ENCODE data around the gene DNAAF5. TPM values are rescaled to one million over a fixed set of nuclear protein-coding genes. Genes with fewer than 3 reads are reported as not detected.

Gene DNAAF5
- total and polyA plus RNA-seq, 4 experiments from 2014 or later = 1.7 to 19.4 (median 10.3) TPM

DNA sequence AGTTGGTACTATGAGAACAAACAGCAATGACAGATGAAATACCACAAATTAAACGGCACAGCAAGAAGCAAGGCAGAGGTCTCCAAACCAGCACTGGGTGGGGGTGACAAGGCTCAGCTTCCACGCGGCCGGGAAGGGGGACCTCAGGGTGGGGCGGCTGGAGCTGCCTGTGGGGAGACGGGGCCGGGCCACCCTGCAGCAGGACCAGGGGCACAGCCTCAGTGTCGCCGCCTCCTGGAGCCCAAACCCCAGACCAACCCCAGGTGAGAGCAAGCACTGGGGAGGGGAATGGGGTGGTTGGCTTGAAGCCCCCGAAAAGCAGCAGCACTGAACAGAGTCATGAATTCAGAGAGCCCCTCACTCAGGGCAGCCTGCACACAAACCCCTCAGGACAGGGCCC lies 49.9 kb downstream of the DNAAF5 start:
- Histone ChIP-seq H3K4me3 (ENCODE audit: low read length in 2 of 2) (no peak overlapping the region), H3K9me3 (ENCODE audit: control insufficient read depth in 1 of 2, low read length in 2 of 2) (no peaks in the 10 kb centered on the region), H3K36me3 (ENCODE audit: insufficient read depth, low read length) (peaks cover 12% of the 10 kb centered on the region), H3K27ac (ENCODE audit: low read depth, low read length) (no peak overlapping the region), H3K4me1 (ENCODE audit: insufficient read depth, low read length) (no peaks in the 10 kb centered on the region), H3K27me3 (ENCODE audit: insufficient read depth, low read length) (no peaks in the 10 kb centered on the region)
- no peak overlapping the region for H3K4me3 Mint-ChIP-seq
- H3K36me3 Mint-ChIP-seq = peaks cover 16 to 21% of the 10 kb centered on the region in 2 donors
- no peaks in the 10 kb centered on the region for H3K27me3 Mint-ChIP-seq
- peaks cover 0 to 1% (median 0%) of the 10 kb centered on the region in 4 donors for H3K4me1 Mint-ChIP-seq
- no peaks in the 10 kb centered on the region for H3K9me3 Mint-ChIP-seq
- DNase-seq = no peak
- ChIA-PET POLR2A (ENCODE audit: partially characterized antibody) (no interaction called here), CTCF (ENCODE audit: partially characterized antibody) (interaction anchor here (1.0 kb wide), 1 partner anchor 448 kb away, joined by 3 read pairs; no protein-coding TSS in a partner anchor)
- no peak overlapping the region for H3K27ac Mint-ChIP-seq
- intact Hi-C loops (cut with micrococcal nuclease) = no loop called here

DNA sequence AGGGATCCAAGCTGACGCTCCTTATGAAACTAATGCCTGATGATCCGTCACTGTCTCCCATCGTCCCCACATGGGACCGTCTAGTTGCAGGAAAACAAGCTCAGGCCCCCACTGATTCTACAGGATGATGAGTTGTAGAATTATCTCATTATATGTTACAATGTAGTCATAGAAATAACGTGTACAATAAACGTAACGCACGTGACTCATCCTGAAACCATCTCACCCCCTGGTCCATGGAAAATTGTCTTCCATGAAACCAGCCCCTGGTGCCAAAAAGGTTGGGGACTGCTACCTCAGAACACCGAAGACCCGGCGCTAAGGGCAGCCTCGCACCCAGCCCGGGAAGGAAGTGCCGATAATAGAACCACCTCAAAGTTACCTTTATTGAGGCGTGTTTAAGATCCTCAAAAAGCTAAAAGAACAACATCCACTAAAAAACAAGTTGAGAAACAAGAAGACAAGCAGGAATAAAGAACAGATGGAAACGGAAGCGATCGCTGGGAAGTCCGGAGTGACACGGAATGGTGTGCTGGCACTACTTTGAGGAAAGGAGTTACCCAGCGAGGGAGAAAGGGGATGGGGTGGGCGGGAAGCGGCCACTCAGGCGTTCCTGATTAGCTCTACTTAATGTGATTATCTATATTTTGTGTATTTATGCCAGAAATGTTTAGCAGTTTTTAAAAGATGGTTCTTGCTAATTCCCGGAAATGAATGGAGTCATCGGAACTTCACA lies 50.7 kb downstream of the DNAAF5 start:
- POLR2A ChIA-PET (ENCODE audit: partially characterized antibody) = no interaction called here
- no peaks in the 10 kb centered on the region for H3K4me1 ChIP-seq (ENCODE audit: insufficient read depth, low read length)
- Mint-ChIP-seq H3K4me1 (peaks cover 0 to 1% (median 0%) of the 10 kb centered on the region in 4 donors), H3K9me3 (no peaks in the 10 kb centered on the region), H3K27ac (peak overlapping the region in 2 of 7 donors; percentile 22 to 54), H3K36me3 (peaks cover 19 to 22% of the 10 kb centered on the region in 2 donors), H3K4me3 (no peak overlapping the region), H3K27me3 (no peaks in the 10 kb centered on the region)
- no peak overlapping the region for H3K27ac ChIP-seq (ENCODE audit: low read depth, low read length)
- no peaks in the 10 kb centered on the region for H3K9me3 ChIP-seq (ENCODE audit: control insufficient read depth in 1 of 2, low read length in 2 of 2)
- intact Hi-C loops (cut with micrococcal nuclease) = no loop called here
- DNase-seq = no peak
- no peak overlapping the region for H3K4me3 ChIP-seq (ENCODE audit: low read length in 2 of 2)
- CTCF ChIA-PET (ENCODE audit: partially characterized antibody) = interaction anchor here (1.0 kb wide), 1 partner anchor 449 kb away, joined by 3 read pairs; no protein-coding TSS in a partner anchor
- H3K36me3 ChIP-seq (ENCODE audit: insufficient read depth, low read length) = peaks cover 12% of the 10 kb centered on the region
- H3K27me3 ChIP-seq (ENCODE audit: insufficient read depth, low read length) = no peaks in the 10 kb centered on the region

DNA sequence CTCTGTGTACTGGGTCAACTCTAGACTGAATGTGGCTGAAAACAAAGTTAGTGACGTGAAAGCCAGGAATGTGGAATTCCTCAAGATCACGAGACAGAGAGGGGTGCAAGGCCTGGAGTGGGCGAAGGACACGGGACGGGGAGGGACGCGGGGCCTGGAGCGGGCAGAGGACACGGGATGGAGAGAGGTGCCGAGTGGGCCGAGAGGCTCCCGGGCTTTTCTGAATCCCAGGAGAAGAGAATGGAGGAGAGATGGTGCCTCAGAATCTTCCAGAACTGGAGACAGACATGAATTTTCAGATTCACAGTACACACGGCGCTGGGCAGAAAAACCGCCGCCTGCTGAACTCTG lies 51.2 kb downstream of the DNAAF5 start:
- Histone ChIP-seq H3K4me3 (ENCODE audit: low read length in 2 of 2) (no peak overlapping the region), H3K27me3 (ENCODE audit: insufficient read depth, low read length) (no peaks in the 10 kb centered on the region), H3K36me3 (ENCODE audit: insufficient read depth, low read length) (peaks cover 12% of the 10 kb centered on the region), H3K4me1 (ENCODE audit: insufficient read depth, low read length) (no peaks in the 10 kb centered on the region), H3K9me3 (ENCODE audit: control insufficient read depth in 1 of 2, low read length in 2 of 2) (no peaks in the 10 kb centered on the region), H3K27ac (ENCODE audit: low read depth, low read length) (no peak overlapping the region)
- Mint-ChIP-seq H3K27ac (no peak overlapping the region), H3K4me3 (no peak overlapping the region), H3K4me1 (peaks cover 0 to 1% (median 0%) of the 10 kb centered on the region in 4 donors), H3K9me3 (peaks cover 0 to 1% (median 0%) of the 10 kb centered on the region in 8 donors), H3K36me3 (peaks cover 20 to 22% of the 10 kb centered on the region in 2 donors), H3K27me3 (no peaks in the 10 kb centered on the region)
- ChIA-PET CTCF (ENCODE audit: partially characterized antibody) (no interaction called here), POLR2A (ENCODE audit: partially characterized antibody) (no interaction called here)
- intact Hi-C loops (cut with micrococcal nuclease) = no loop called here
- DNase-seq = no peak

- Histone ChIP-seq H3K4me3 (ENCODE audit: low read length in 2 of 2) (no peak overlapping the region), H3K36me3 (ENCODE audit: insufficient read depth, low read length) (peaks cover 12% of the 10 kb centered on the region), H3K9me3 (ENCODE audit: control insufficient read depth in 1 of 2, low read length in 2 of 2) (no peaks in the 10 kb centered on the region), H3K27ac (ENCODE audit: low read depth, low read length) (no peak overlapping the region), H3K27me3 (ENCODE audit: insufficient read depth, low read length) (no peaks in the 10 kb centered on the region), H3K4me1 (ENCODE audit: insufficient read depth, low read length) (no peaks in the 10 kb centered on the region)
- intact Hi-C loops (cut with micrococcal nuclease) = no loop called here
- Mint-ChIP-seq H3K9me3 (peaks cover 0 to 2% (median 0%) of the 10 kb centered on the region in 8 donors), H3K27ac (no peak overlapping the region), H3K4me3 (no peak overlapping the region), H3K36me3 (peaks cover 22% of the 10 kb centered on the region in 2 donors), H3K4me1 (peaks cover 0 to 1% (median 0%) of the 10 kb centered on the region in 4 donors), H3K27me3 (no peaks in the 10 kb centered on the region)
- no peak for DNase-seq
- POLR2A ChIA-PET (ENCODE audit: partially characterized antibody) = no interaction called here
- CTCF ChIA-PET (ENCODE audit: partially characterized antibody) = no interaction called here
These were observed 51.9 kb downstream of the DNAAF5 start for GRCh38 chr7:778271-778967.

DNA sequence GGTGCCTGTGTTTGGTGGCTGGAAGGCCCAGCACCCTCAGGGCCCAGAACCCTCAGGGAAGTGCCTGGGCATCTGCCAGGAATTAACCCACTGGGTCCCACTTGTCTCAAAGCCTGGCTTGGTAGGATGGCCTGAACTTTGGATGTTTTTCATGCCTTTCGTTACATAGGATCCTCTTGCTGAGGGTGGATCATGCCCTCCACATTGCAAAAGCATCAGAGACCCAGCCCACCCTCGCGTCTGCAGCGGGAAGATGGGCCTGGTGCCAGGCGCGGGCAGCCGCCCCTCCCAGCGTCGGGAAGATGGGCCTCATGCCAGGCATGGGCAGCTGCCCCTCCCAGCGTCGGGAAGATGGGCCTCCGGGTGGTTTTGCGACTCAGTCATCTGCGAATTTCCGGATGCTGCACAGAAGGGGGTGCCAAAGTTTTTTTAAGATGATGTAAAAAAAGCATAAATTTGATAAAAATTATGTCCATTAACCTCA lies 52.5 kb downstream of the DNAAF5 start:
- ChIA-PET CTCF (ENCODE audit: partially characterized antibody) (no interaction called here), POLR2A (ENCODE audit: partially characterized antibody) (no interaction called here)
- DNase-seq = no peak
- no peak overlapping the region for H3K4me3 ChIP-seq (ENCODE audit: low read length in 2 of 2)
- Mint-ChIP-seq H3K27me3 (no peaks in the 10 kb centered on the region), H3K4me3 (no peak overlapping the region), H3K4me1 (peaks cover 0 to 1% (median 0%) of the 10 kb centered on the region in 4 donors), H3K9me3 (peaks cover 0 to 2% (median 0%) of the 10 kb centered on the region in 8 donors), H3K27ac (no peak overlapping the region), H3K36me3 (peaks cover 25 to 26% of the 10 kb centered on the region in 2 donors)
- H3K27ac ChIP-seq (ENCODE audit: low read depth, low read length) = no peak overlapping the region
- no peaks in the 10 kb centered on the region for H3K27me3 ChIP-seq (ENCODE audit: insufficient read depth, low read length)
- H3K4me1 ChIP-seq (ENCODE audit: insufficient read depth, low read length) = no peaks in the 10 kb centered on the region
- H3K36me3 ChIP-seq (ENCODE audit: insufficient read depth, low read length) = peaks cover 12% of the 10 kb centered on the region
- H3K9me3 ChIP-seq (ENCODE audit: control insufficient read depth in 1 of 2, low read length in 2 of 2) = no peaks in the 10 kb centered on the region
- intact Hi-C loops (cut with micrococcal nuclease) = no loop called here

DNA sequence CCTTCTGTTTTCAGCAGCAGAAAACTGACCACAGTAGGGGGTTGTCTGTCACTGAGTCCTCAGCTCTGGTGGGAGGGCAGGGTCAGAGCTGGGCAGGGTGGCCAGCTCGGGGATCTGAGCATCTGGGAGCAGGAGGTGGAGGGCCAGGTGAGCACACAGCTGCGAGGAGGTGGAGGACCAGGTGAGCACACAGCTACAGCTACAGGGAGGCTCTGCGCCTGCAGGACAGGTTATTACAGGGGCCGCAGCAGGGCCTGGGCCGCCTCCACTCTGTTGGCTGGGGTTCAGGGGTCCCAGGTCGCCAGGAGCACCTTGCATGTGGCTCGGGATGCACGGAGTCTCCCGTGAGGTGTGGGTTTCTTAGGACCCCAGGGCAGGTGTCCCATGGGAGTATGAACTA lies 53.0 kb downstream of the DNAAF5 start:
- no peak for DNase-seq
- CTCF ChIA-PET (ENCODE audit: partially characterized antibody) = no interaction called here
- H3K4me1 ChIP-seq (ENCODE audit: insufficient read depth, low read length) = no peaks in the 10 kb centered on the region
- H3K4me3 ChIP-seq (ENCODE audit: low read length in 2 of 2) = no peak overlapping the region
- intact Hi-C loops (cut with micrococcal nuclease) = no loop called here
- POLR2A ChIA-PET (ENCODE audit: partially characterized antibody) = no interaction called here
- H3K4me1 Mint-ChIP-seq = peaks cover 0 to 1% (median 0%) of the 10 kb centered on the region in 4 donors
- H3K4me3 Mint-ChIP-seq = no peak overlapping the region
- peaks cover 26 to 28% of the 10 kb centered on the region in 2 donors for H3K36me3 Mint-ChIP-seq
- no peaks in the 10 kb centered on the region for H3K27me3 ChIP-seq (ENCODE audit: insufficient read depth, low read length)
- peaks cover 12% of the 10 kb centered on the region for H3K36me3 ChIP-seq (ENCODE audit: insufficient read depth, low read length)
- H3K9me3 Mint-ChIP-seq = peaks cover 0 to 2% (median 0%) of the 10 kb centered on the region in 8 donors
- H3K27ac ChIP-seq (ENCODE audit: low read depth, low read length) = no peak overlapping the region
- H3K9me3 ChIP-seq (ENCODE audit: control insufficient read depth in 1 of 2, low read length in 2 of 2) = no peaks in the 10 kb centered on the region
- no peak overlapping the region for H3K27ac Mint-ChIP-seq
- no peaks in the 10 kb centered on the region for H3K27me3 Mint-ChIP-seq

GRCh38 chr7:780081-780480 lies 53.6 kb downstream of the DNAAF5 start:
- Histone ChIP-seq H3K27ac (ENCODE audit: low read depth, low read length) (no peak overlapping the region), H3K27me3 (ENCODE audit: insufficient read depth, low read length) (no peaks in the 10 kb centered on the region), H3K9me3 (ENCODE audit: control insufficient read depth in 1 of 2, low read length in 2 of 2) (no peaks in the 10 kb centered on the region), H3K4me3 (ENCODE audit: low read length in 2 of 2) (no peak overlapping the region), H3K4me1 (ENCODE audit: insufficient read depth, low read length) (no peaks in the 10 kb centered on the region), H3K36me3 (ENCODE audit: insufficient read depth, low read length) (peaks cover 11% of the 10 kb centered on the region)
- ChIA-PET POLR2A (ENCODE audit: partially characterized antibody) (no interaction called here), CTCF (ENCODE audit: partially characterized antibody) (no interaction called here)
- no peak for DNase-seq
- Mint-ChIP-seq H3K4me1 (peaks cover 0 to 1% (median 0%) of the 10 kb centered on the region in 4 donors), H3K4me3 (no peak overlapping the region), H3K9me3 (peaks cover 0 to 2% (median 0%) of the 10 kb centered on the region in 8 donors), H3K27me3 (no peaks in the 10 kb centered on the region), H3K36me3 (peaks cover 30 to 34% of the 10 kb centered on the region in 2 donors), H3K27ac (no peak overlapping the region)
- intact Hi-C loops (cut with micrococcal nuclease) = no loop called here
